HUES64 (cell line): ENCODE measurements around the gene NBEA.
"Not testable (repeated sequence)": the region's sequence is repeated elsewhere in the genome, so short reads cannot be mapped to it uniquely, and the experiment has no call there.

Experiments used
- H3K27ac ChIP-seq: 2 replicates; pipeline ENCODE4 v1.7.0; 2013; ENCODE audit warnings: low read depth, low read length, inconsistent platforms
- H3K27me3 ChIP-seq: 2 replicates; pipeline ENCODE4 v1.6.1; 2013; ENCODE audit warnings: mild to moderate bottlenecking, low read length; ENCODE audit not compliant: insufficient read depth
- H3K36me3 ChIP-seq: 2 replicates; pipeline ENCODE4 v1.6.1; 2013; ENCODE audit warnings: mild to moderate bottlenecking, low read length; ENCODE audit not compliant: insufficient read depth
- H3K4me1 ChIP-seq: 2 replicates; pipeline ENCODE4 v1.6.1; 2013; ENCODE audit warnings: mild to moderate bottlenecking, low read length, moderate library complexity; ENCODE audit not compliant: insufficient read depth
- H3K4me3 ChIP-seq: 2 replicates; pipeline ENCODE4 v1.5.1; 2013; ENCODE audit warnings: mild to moderate bottlenecking, low read length, moderate library complexity
- H3K9ac ChIP-seq: 2 replicates; pipeline ENCODE4 v1.6.1; 2013; ENCODE audit warnings: mild to moderate bottlenecking, low read depth, low read length
- H3K9me3 ChIP-seq: 2 replicates; pipeline ENCODE4 v1.6.1; 2013; ENCODE audit warnings: low read depth, low read length; ENCODE audit not compliant: insufficient read depth
- WGBS: fragments of 150-250, 120-280 bp; methylation state at CpG from one replicate; pipeline ENCODE4 v1.1.7; 2013; ENCODE audit warnings: missing lambda C conversion rate; 5-methylcytosine and 5-hydroxymethylcytosine counted together

The NBEA gene

DNA sequence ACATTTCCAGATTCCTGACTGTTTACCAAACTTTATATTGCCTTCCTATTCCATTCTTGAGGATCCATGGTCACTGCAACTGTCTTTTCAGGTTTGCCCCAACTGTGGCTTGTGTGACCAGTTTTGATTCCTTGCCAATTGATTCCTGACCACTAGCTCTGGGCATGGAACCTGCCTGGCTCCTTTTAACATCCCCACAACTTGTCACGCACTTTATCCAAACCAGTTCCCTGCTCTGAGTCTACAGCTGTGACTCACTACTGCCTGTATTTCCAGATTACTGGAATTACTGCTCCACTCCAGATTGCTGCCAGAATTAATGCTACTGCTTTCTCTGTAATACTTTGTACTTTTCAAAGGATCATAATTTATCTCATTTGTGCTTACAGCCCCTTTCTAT, 13.4 kb upstream of the NBEA start:
- not testable (repeated sequence) for H3K27me3 ChIP-seq, H3K4me3 ChIP-seq, H3K4me1 ChIP-seq, H3K9ac ChIP-seq, H3K27ac ChIP-seq, H3K9me3 ChIP-seq, H3K36me3 ChIP-seq
- 91% methylated on average over 1 of the region's 1 CpG for WGBS

DNA sequence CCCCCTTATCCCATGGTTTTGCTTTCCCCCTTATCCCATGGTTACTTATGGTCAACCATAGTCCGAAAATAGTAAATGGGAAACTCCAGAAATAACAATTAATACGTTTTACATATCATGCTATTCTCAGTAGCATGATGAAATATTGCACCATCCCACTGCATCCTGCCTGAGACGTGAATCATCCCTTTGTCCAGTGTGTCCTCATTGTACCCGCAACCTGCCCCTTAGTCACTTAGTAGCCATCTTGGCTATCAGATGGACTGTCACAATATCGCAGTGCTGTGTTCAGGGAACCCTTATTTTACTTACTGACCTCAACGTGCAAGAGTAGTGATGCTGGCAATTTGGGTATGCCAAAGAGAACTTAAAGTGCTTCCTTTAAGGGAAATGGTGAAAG, 10.5 kb upstream of the NBEA start:
- H3K9me3 ChIP-seq: no peaks in the 10 kb centered on the region
- no peak overlapping the region for H3K27ac ChIP-seq
- no peaks in the 10 kb centered on the region for H3K36me3 ChIP-seq
- H3K27me3 ChIP-seq: no peaks in the 10 kb centered on the region
- peaks cover 13% of the 10 kb centered on the region for H3K4me1 ChIP-seq
- 94% methylated on average over 6 of the region's 6 CpGs for WGBS
- H3K4me3 ChIP-seq: no peak overlapping the region
- H3K9ac ChIP-seq: no peak overlapping the region

DNA sequence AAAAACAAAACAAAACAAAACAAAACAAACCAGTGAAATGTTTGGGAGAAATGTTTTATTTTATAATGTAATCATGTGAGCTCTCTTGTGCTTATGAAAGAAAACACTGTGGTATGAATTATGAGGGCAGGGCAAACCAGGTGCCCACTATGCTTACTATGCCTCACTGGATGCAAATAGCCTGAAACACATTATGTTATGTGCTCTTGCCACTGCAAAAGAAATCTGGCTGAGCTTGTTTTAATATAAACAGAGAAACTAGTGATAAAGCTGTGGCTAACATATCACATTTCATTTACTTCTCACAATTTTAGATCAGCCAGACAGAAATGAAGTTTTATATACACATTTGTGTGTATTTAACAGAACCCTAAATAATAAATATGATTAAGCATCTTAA, 8.7 kb upstream of the NBEA start:
- Histone ChIP-seq H3K9ac (no peak overlapping the region), H3K27ac (no peak overlapping the region), H3K4me3 (no peak overlapping the region)

DNA sequence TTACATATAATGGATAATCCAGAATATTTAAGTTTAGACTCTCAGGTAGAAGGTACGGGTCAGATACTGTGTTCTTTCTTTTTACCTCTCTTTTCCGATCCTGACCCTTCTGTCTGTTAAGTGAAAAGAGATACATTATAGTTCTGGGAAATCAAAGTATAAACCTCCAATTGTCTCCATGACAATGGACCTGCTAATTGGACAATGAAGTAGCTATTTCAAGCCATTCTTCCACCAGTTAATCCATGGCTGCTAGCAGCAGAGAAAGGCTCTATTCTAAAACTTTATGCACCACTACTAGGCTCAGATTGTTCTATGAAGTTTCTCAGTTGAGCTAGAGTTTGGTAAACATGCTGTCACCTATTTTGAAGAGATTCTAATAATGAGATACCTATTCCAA, 8.3 kb upstream of the NBEA start:
- Histone ChIP-seq H3K9ac (no peak overlapping the region), H3K4me3 (no peak overlapping the region), H3K36me3 (no peaks in the 10 kb centered on the region), H3K27ac (no peak overlapping the region), H3K4me1 (peaks cover 13% of the 10 kb centered on the region), H3K27me3 (no peaks in the 10 kb centered on the region), H3K9me3 (no peaks in the 10 kb centered on the region)
- WGBS: 100% methylated on average over 1 of the region's 2 CpGs

More for the DNA sequence above, 8.7 kb upstream of the NBEA start:
- H3K36me3 ChIP-seq: no peaks in the 10 kb centered on the region
- H3K27me3 ChIP-seq: no peaks in the 10 kb centered on the region
- no peaks in the 10 kb centered on the region for H3K9me3 ChIP-seq
- peaks cover 13% of the 10 kb centered on the region for H3K4me1 ChIP-seq

DNA sequence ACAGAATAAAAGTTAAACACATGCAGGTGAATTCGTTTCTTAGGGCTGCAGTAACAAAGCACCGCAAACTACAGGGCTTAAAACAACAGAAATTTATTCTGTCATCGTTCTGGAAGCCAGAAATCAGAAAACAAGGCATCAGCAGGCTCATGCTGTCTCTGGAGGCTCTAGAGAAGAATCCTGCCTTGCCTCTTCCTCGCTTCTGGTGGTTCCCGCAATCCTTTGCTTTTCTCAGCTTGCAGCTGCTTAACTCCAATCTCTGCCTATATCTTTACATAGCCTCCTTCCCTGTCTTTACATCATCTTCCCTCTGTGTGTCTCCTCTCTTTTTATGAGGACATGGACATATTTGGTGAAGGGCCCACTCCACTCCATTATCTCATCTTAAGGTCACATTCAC, 6.2 kb upstream of the NBEA start:
- no peaks in the 10 kb centered on the region for H3K27me3 ChIP-seq
- H3K4me1 ChIP-seq: peaks cover 15% of the 10 kb centered on the region
- no peak overlapping the region for H3K27ac ChIP-seq
- WGBS: 80% methylated on average over 5 of the region's 5 CpGs
- no peak overlapping the region for H3K9ac ChIP-seq
- no peaks in the 10 kb centered on the region for H3K36me3 ChIP-seq
- no peak overlapping the region for H3K4me3 ChIP-seq
- no peaks in the 10 kb centered on the region for H3K9me3 ChIP-seq

DNA sequence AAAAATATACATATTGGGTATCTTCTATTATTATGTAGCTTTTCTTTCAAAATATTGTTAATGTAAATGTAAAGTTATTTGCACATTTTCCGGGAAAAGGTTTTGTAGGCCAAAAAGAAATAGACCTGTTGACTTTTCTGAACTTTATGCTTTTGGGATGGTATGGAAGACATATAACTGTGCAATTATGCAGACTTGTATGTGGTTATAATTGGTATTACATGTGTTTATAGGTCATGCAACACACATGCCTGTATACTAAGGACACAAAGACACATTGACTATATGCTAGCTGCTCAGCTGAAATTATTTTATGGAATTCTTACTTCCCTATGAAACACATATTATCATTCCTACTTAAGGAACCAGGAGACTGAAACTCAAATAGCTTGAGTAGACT, 2.3 kb upstream of the NBEA start:
- WGBS: 90% methylated on average over 1 of the region's 1 CpG
- Histone ChIP-seq H3K9me3 (no peaks in the 10 kb centered on the region), H3K4me3 (no peak overlapping the region), H3K27ac (no peak overlapping the region), H3K27me3 (peaks cover 9% of the 10 kb centered on the region), H3K36me3 (no peaks in the 10 kb centered on the region), H3K9ac (no peak overlapping the region), H3K4me1 (peaks cover 26% of the 10 kb centered on the region)

DNA sequence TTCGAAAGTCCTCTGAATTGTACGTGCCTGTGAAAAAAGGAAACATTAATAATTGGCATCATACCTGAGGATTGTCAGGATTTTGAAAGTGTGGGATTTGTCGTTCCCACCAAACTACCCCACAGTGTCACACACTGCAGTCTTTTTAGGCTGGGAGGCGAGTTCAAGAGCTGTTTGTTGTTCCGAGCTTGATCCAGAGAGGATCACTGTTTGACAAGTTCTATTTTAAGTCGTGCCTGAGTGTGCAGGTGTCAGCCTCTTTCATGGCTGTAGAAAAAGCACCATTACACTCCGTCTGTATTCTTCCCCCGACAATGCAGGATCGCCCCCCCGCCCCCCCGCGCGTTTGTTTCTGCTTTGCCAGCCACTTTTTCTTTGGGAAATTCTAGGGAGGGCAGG, 635 bp upstream of the NBEA start:
- WGBS: 26% methylated on average over 12 of the region's 13 CpGs
- peak overlapping the region; percentile 79 for H3K4me3 ChIP-seq
- H3K27ac ChIP-seq: no peak overlapping the region

DNA sequence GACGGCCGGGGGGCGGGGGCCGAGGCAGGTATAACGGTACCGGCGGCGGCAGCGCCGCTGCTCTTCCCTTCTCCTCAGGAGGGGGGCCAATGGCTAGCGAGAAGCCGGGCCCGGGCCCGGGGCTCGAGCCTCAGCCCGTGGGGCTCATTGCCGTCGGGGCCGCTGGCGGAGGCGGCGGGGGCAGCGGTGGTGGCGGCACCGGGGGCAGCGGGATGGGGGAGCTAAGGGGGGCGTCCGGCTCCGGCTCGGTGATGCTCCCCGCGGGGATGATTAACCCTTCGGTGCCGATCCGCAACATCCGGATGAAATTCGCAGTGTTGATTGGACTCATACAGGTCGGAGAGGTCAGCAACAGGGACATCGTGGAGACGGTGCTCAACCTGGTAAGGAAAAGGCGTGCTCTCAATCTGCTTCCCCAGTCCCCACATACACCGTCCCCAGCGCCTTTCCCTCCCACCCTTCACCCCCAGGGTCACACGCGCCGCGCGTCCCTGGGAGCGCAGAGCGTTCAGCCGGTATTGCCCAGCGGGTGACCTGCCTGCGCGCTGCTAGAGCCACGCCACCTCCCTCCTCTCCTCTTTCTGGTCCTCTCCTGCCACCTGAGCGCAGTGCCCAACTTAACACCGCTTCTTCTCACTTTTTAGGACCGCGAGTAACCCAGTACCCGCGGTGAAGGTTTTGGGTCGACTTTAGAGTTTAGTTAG, 814 bp downstream of the NBEA start:
- H3K27ac ChIP-seq: peak overlapping the region; percentile 90; the same call in 1 of the 2 replicates
- H3K4me1 ChIP-seq: peaks cover 32% of the 10 kb centered on the region
- H3K9ac ChIP-seq: peak overlapping the region; percentile 53; the same call in 1 of the 2 replicates

More for the DNA sequence above, 635 bp upstream of the NBEA start:
- Histone ChIP-seq H3K4me1 (peaks cover 32% of the 10 kb centered on the region), H3K36me3 (no peaks in the 10 kb centered on the region), H3K9me3 (no peaks in the 10 kb centered on the region), H3K27me3 (peaks cover 9% of the 10 kb centered on the region), H3K9ac (no peak overlapping the region)

DNA sequence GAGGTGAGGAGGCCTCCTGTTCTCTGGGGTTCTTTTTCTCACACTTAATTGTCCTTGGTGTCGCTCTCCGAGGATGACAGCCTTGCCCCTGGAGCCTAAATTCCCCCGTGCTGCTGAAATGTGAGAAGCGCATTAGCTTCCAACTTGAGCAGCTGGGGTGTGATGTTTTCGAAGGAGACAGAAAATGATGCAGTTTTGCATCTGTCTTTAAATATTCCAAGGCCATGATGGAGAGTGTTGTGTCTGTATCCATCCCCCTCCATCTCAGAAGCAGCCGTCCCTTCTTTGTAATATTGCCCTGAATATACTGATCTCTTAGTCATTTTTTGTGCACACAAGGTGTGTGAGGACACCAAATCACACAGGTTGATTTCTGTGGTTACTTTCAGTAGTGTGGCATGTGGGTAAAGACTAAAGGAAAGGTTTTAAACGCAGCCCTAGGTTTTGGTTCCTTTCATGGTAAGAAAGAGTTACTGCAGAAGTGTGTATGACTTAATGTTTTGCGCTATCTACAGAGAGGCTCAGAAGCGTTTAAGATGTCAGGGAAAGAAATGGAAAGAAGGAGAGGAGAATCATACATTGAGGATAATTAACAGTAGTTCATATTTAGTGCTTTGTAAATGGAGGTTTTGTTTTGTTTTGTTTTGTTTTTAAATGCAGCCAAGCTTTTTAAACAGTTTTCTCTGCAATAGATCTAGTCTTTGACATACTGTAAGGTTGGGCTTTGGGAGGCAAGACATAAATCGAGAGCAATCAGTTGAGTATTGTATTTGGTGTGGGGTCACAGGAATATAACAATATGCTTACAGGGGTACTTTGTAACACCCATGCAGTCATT, 1.6 kb downstream of the NBEA start:
- Histone ChIP-seq H3K9ac (0 out of 2 replicates have a peak overlapping the region, but pooled peaks have one; percentile 3), H3K27me3 (peaks cover 9% of the 10 kb centered on the region), H3K4me3 (peak overlapping the region; percentile 79), H3K4me1 (peaks cover 34% of the 10 kb centered on the region), H3K36me3 (no peaks in the 10 kb centered on the region), H3K9me3 (no peaks in the 10 kb centered on the region), H3K27ac (no peak overlapping the region; the same call in 1 of the 2 replicates)
- WGBS: 14% methylated on average over 9 of the region's 10 CpGs

More for the DNA sequence above, 814 bp downstream of the NBEA start:
- H3K4me3 ChIP-seq: peak overlapping the region; percentile 79
- H3K27me3 ChIP-seq: peaks cover 9% of the 10 kb centered on the region
- WGBS: 0% methylated on average over 62 of the region's 62 CpGs
- H3K9me3 ChIP-seq: no peaks in the 10 kb centered on the region
- H3K36me3 ChIP-seq: no peaks in the 10 kb centered on the region

DNA sequence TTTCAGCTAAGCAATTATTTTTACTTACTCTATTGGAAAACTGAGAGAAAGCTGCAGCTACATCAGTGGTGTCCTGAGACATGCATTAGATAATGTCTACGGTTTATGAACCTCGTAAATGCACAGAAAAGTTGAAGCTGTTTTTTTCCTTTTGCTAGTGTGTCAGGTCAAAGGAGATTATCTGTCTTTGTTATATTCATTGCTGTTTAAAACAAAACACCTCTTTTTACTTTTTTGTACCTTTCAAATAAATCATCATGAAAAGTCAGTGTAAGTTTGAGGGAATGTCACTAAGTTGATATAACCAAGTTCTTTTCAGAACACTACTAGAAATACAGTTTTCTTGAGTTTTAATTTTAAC, 2.2 kb downstream of the NBEA start:
- Histone ChIP-seq H3K9me3 (no peaks in the 10 kb centered on the region), H3K36me3 (no peaks in the 10 kb centered on the region), H3K27ac (no peak overlapping the region), H3K4me1 (peaks cover 40% of the 10 kb centered on the region), H3K4me3 (peak overlapping the region; percentile 79; the same call in 1 of the 2 replicates), H3K27me3 (peaks cover 9% of the 10 kb centered on the region), H3K9ac (no peak overlapping the region)
- 75% methylated on average over 2 of the region's 2 CpGs for WGBS

DNA sequence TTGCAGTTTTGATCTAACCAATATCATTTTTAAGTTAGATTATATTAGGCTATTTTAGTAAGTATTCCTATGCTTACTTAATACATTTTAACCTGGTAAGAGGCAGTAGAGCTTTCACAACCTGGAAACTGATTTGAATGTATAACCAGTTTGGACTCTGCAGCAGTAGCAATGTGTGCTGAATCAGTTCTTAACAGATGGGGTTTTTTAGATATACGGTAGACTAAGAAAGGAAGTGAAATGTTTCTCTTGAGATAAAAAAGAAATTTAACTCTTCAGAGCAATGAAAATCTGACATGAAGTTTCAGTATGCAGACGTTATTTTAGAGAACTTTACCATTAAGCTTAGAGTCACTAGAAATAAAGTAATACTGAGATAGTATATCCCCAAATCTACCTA, 2.7 kb downstream of the NBEA start:
- Histone ChIP-seq H3K27me3 (peaks cover 9% of the 10 kb centered on the region), H3K9ac (no peak overlapping the region), H3K4me1 (peaks cover 45% of the 10 kb centered on the region), H3K9me3 (no peaks in the 10 kb centered on the region), H3K27ac (no peak overlapping the region), H3K4me3 (peak overlapping the region; percentile 18; the same call in 1 of the 2 replicates), H3K36me3 (no peaks in the 10 kb centered on the region)
- 62% methylated on average over 2 of the region's 2 CpGs for WGBS
